CD4-positive, alpha-beta T cell treated with Interleukin-4 for 1 hour (primary cell): ENCODE results near the gene SPAG9.
A peak's percentile ranks its signal among the peaks of the same experiment; 100 is the strongest.

Source experiments
- DNase-seq, 2 donors: peaks; one replicate each; pipeline ENCODE4 v3.0.0-alpha.2; 2020 to 2022

The SPAG9 gene

GRCh38 chr17:50934161-50934560 is 186.5 kb downstream of the SPAG9 start:
- no peak for DNase-seq

- DNase-seq: peak; percentile 52 to 59
Measured at GRCh38 chr17:50931144-50931908, 189.3 kb downstream of the SPAG9 start.

- DNase-seq: no peak
Measured at GRCh38 chr17:50928646-50929045, 192.0 kb downstream of the SPAG9 start.

- DNase-seq: no peak
Measured at GRCh38 chr17:50927287-50927686, 193.4 kb downstream of the SPAG9 start.

GRCh38 chr17:50926523-50926922 is 194.1 kb downstream of the SPAG9 start:
- DNase-seq: no peak

- DNase-seq: no peak
Measured at GRCh38 chr17:50925296-50925891, 195.3 kb downstream of the SPAG9 start.

GRCh38 chr17:50924800-50925199 is 195.9 kb downstream of the SPAG9 start:
- no peak for DNase-seq

- no peak for DNase-seq
Measured at GRCh38 chr17:50924300-50924699, 196.4 kb downstream of the SPAG9 start.

GRCh38 chr17:50923611-50924010 is 197.1 kb downstream of the SPAG9 start:
- DNase-seq: no peak

GRCh38 chr17:50922721-50923405 is 197.8 kb downstream of the SPAG9 start:
- DNase-seq: no peak

GRCh38 chr17:50922107-50922506 is 198.6 kb downstream of the SPAG9 start:
- DNase-seq: no peak

GRCh38 chr17:50920891-50921586 is 199.6 kb downstream of the SPAG9 start:
- no peak for DNase-seq

- no peak for DNase-seq
Measured at GRCh38 chr17:50920041-50920410, 200.6 kb downstream of the SPAG9 start.

- peak; percentile 94 to 95 for DNase-seq
Measured at GRCh38 chr17:50919321-50920040, 201.2 kb downstream of the SPAG9 start.

- DNase-seq: peak; percentile 44 to 50
Measured at GRCh38 chr17:50918933-50919296, 201.8 kb downstream of the SPAG9 start.

GRCh38 chr17:50918071-50918932 is 202.4 kb downstream of the SPAG9 start:
- peak in 1 of 2 donors; percentile 48 for DNase-seq

- DNase-seq: no peak
Measured at GRCh38 chr17:50917418-50917743, 203.3 kb downstream of the SPAG9 start.

GRCh38 chr17:50916708-50917417 is 203.8 kb downstream of the SPAG9 start:
- DNase-seq: no peak

- DNase-seq: peak in 1 of 2 donors; percentile 14
Measured at GRCh38 chr17:50916026-50916707, 204.5 kb downstream of the SPAG9 start.

- no peak for DNase-seq
Measured at GRCh38 chr17:50914505-50915063, 206.1 kb downstream of the SPAG9 start.
